ENCODE results near the gene HPCAL1. TPM values are rescaled to one million over a fixed set of nuclear protein-coding genes. Genes with fewer than 3 reads are reported as not detected.

The HPCAL1 gene
- polyA plus RNA-seq, 12 donors: 20.2 to 55.9 (median 31.9) TPM; not detected in 1

DNA sequence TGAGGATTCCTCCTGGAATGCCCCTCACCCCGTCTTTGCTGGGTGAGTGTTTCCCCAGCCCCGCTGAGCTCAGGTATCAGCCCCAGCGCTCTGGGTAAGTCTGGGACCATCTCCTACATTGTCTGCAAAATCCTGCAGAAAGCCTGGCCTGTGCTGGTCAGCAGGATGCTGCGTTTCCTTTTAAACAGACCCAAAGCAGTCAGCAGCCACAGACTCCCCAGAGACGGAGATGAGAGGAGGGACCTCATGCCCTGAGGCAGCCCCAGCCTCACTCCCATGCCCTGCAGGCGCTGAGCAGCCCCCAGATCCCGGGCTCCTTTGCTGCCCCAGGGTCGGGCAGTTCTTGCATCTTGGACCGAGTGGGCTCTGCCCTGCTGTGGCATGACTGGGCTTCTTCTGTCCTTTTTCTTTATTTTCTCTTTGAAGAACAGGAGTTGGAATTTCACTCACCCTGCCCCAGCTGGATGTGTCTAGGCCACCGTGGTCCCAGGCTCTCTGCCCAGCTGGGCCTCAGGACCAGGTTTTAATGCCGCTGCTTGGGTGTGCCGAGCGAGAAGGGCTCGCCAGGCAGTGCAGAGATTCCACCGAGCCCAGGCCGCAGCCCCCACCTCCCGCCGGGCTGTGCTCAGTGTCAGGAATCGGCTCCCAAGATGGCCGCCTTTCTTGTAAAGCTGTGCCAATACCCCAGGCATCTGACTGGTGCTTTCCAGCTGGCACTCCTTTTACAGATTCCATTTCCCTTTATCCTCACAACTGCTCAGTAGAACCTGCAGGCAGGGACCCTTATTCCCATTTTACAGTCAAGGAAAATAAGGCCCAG is 101.8 kb downstream of the HPCAL1 start:
- DNase-seq: peak; percentile 38

GRCh38 chr2:10405448-10405847 is 102.7 kb downstream of the HPCAL1 start:
- peak; percentile 43 for DNase-seq

GRCh38 chr2:10406016-10406415 is 103.3 kb downstream of the HPCAL1 start:
- no peak for DNase-seq

- no peak for DNase-seq
Measured at GRCh38 chr2:10406491-10407188, 103.9 kb downstream of the HPCAL1 start.

GRCh38 chr2:10407432-10407831 is 104.7 kb downstream of the HPCAL1 start:
- no peak for DNase-seq

GRCh38 chr2:10407841-10408648 is 105.3 kb downstream of the HPCAL1 start:
- no peak for DNase-seq

- peak; percentile 65 for DNase-seq
Measured at GRCh38 chr2:10408649-10409579, 106.2 kb downstream of the HPCAL1 start.

DNA sequence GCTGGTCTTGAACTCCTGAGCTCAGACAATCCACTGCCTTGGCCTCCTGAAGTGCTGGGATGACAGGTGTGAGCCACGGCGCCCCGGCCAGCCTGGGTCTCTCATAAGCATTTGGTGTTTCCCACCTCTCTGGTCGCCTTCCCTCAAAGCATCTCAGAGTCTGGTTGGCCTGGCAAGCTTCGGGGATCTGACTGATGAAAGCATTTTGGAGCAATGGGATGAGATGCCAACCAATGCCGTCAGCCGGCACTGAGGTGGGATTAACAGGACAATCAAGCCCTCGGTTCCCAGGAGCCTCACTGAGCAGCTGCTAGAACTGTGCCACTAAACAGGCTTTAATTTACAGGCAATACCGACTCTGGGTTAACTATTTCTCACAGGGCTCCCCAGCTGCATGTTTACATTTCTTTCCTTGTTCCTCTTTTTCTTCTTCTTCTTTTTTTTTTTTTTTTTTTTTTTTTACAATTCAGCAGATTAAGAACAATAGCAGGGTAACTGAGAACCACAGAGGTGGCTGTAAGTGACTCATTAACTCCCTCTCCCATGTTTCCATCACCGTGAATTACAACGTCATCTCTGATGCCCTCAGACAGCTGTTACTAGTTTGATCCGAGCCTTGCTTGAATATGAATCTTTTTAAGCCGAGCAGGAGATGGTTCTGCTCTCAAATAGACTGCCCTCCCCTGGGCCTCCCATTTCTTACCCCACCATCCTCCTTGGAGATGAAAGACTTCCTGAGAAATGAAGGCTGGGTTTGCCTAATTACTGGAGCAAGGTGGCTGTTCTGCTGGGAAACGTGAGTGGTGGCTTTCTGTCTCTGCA is 107.5 kb downstream of the HPCAL1 start:
- peak; percentile 47 for DNase-seq

DNA sequence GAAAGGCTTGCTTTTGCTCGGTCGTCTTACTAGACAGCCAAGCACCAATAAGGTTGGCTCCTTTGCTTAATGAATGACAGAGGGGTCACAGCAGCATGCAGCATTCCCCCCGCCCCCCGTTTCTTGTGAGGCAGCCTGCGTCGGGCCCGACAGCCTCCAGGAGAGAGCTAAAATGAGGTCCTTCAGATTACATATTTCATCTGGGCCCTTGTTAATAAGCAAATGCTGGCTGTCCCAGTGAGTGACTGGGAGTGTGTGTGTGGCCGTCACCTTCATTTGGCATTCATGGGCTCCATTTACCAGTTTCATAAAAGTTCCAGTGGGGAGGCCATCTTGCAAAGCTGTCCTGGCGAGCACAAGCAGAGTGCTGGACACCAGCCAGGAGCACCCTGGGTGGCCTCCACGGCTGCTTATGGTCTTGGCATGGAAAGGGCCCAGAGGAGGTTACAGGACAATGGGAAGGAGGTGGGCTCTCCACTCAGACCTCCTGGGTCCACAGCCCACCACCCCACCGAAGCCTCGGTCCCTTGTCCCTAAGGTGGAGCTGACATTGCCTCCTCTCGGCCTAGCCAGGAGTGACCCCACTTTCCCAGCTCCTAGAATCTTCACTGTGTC is 108.2 kb downstream of the HPCAL1 start:
- DNase-seq: no peak

DNA sequence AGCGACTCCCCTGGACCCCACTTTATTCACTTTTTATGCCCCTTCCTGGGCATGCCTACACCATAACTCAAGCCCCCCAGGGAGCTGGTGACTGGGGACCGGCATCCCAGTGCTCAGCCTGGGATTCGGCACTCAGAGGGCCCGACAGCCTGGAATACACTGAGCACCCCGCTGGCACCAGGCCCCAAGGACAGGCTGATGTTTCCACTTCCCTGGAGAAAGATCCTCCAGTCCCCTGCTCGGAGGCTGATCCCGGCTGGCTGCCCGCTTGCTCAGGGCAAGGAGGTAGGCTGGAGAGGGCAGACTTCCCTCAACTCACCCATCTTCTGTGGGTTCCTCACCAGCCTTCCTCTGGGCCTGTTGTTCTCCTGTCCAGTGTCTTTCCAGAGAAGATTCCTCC is 108.9 kb downstream of the HPCAL1 start:
- no peak for DNase-seq

DNA sequence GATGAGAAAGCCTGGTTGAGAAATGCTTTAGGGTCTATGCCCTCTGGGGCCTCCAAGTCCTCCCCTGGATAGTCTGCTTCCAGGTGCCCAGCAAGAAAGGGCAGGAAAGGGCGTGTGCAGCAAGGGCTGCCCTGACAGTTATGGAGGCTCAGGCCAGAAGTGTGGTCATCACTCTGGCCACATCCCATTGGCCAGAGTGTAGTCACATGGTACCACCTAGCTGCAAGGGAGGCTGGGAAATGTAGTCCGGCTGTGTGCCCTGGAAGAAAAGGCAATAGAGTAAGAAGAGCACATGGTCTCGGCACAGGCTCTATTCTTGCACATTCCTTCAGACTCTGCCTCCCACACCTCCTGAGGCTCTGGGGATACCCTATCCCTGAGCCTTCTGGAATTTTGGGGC is 109.7 kb downstream of the HPCAL1 start:
- DNase-seq: no peak

- DNase-seq: no peak
Measured at GRCh38 chr2:10413503-10413902, 110.8 kb downstream of the HPCAL1 start.

- no peak for DNase-seq
Measured at GRCh38 chr2:10413991-10414451, 111.3 kb downstream of the HPCAL1 start.

DNA sequence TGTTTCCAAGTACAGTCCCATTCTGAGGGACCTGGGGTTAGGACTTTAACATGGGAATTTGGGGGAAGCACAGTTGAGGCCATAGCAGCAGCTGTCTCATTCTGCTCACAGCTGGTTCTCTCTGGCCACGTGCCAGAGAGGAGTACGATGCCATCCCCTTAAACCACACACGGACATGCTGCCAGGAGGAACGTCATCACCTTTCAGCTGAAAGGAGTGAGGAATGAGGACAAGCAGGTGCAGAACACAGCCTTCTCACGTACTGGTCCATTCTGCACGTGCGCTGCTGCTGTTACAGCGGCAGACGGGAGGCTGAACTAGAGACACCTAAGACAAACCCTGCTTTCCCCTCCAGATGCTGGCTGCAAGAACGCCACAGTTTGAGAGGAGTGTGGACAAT is 111.9 kb downstream of the HPCAL1 start:
- peak; percentile 57 for DNase-seq

DNA sequence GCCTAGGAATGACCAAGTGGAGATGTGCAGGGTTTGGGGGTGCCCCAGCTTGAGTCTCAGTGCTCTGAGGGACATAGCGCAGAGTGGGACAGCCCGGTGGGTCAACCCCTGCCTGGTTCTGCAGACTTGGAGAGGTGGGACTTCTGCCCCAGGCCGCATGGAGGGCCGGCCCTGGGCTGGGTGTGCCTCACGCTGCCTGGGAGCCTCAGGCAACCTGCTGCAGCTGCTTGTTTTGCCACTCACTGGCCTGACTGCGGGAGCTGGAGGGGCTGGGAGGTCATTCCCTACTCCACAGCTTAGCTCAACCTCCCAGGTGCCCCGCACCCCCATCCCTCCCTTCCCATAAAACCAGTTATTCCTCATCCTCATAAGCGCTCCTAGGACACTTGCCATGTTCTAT is 112.3 kb downstream of the HPCAL1 start:
- DNase-seq: no peak

DNA sequence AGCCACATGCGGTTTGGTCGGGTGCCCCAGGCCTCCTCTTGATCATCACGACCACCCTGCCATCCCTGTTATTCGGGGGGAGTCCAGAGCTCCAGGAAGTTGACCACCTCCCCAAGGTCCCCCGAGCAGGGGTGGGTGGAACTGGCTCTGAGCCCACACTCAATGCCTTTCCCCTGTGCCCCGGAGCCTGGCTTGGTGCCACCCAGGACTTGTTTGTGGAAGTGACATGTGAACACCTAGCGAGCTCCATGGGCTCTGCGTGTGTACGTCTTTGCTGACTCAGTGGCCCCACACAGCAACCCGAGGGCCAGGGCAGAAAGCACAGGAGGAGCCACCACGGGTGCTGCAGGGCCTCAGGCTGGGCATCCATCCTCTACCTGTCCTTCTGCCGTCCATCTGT is 112.9 kb downstream of the HPCAL1 start:
- DNase-seq: no peak

DNA sequence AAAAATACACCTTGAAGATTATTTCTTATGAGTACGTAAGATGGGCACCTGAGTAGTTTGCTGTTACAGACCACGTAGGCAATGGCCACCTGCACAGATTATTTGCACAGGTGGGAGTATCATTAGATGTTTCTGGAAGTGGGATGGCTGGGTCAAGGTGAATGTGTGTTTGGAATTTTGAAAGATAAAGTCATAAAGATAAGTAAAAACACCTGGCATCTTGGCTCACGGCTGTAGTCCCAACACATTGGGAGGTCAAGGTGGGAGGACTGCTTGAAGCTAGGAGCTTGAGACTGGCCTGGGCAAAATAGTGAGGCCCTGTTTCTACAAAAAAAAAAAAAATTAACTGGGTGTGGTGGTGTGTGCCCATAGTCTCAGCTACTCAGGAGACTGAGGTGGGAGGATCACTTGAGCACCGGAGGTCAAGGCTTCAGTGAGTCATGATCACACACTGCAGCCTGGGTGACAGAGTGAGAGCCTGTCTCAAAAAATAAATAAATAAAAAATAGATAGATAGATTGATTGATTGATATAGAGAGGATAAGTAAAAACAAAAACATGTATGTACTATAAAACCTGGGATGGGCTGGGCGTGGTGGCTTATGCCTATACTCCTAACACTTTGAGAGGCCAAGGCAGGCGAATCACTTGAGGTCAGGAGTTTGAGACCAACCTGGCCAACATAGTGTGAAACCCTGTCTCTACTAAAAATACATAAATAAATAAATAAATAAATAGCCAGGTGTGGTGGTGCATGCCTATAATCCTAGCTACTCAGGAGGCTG is 115.0 kb downstream of the HPCAL1 start:
- no peak for DNase-seq

DNA sequence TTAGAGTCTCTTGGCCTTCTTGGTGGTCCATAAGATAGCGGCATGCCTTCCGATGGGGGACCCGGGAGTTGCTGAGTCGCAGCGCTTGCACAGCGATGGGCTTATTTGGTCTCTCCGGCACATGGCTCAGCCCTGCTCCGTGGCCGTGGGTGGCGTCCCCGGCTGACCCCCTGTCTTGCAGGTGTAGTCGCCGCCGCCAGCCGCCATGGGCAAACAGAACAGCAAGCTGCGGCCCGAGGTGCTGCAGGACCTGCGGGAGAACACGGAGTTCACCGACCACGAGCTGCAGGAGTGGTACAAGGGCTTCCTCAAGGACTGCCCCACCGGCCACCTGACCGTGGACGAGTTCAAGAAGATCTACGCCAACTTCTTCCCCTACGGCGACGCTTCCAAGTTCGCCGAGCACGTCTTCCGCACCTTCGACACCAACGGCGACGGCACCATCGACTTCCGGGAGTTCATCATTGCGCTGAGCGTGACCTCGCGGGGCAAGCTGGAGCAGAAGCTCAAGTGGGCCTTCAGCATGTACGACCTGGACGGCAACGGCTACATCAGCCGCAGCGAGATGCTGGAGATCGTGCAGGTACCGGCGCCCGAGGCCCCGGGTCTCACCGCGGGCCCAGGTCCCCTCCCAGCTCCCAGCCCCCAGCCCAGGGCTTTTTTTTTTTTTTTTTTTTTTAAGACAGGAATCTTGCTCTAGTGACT is 117.0 kb downstream of the HPCAL1 start:
- DNase-seq: no peak
